Stimulated activated naive CD8-positive, alpha-beta T cell treated with anti-CD3 and anti-CD28 coated beads, Interleukin-15, Interleukin-2, amounts not matched to agents 100 ng/mL and 50 ng/mL, for 24 hours (primary cell): ENCODE measurements around the gene IL16.

ENCODE experiments used
- H3K27ac Mint-ChIP-seq: one replicate; pipeline ENCODE4 v1.8.0; 2021; ENCODE audit warnings: mild to moderate bottlenecking, mixed read lengths
- H3K27me3 Mint-ChIP-seq: one replicate; pipeline ENCODE4 v1.8.0; 2021; ENCODE audit warnings: mixed read lengths
- H3K36me3 Mint-ChIP-seq: one replicate; pipeline ENCODE4 v1.8.0; 2021; ENCODE audit warnings: low read depth, mixed read lengths
- H3K4me1 Mint-ChIP-seq: one replicate; pipeline ENCODE4 v1.8.0; 2021; ENCODE audit warnings: low read depth, mixed read lengths
- H3K4me3 Mint-ChIP-seq: one replicate; pipeline ENCODE4 v1.8.0; 2021; ENCODE audit warnings: mild to moderate bottlenecking, mixed read lengths
- H3K9me3 Mint-ChIP-seq: one replicate; pipeline ENCODE4 v1.8.0; 2021; ENCODE audit warnings: mixed read lengths

Gene IL16

GRCh38 chr15:81166636-81167305, 29.9 kb upstream of the IL16 start:
- Mint-ChIP-seq H3K27ac (no peak overlapping the region), H3K4me3 (no peak overlapping the region), H3K4me1 (peaks cover 9% of the 10 kb centered on the region), H3K27me3 (peaks cover 7% of the 10 kb centered on the region), H3K36me3 (no peaks in the 10 kb centered on the region), H3K9me3 (no peaks in the 10 kb centered on the region)

- no peaks in the 10 kb centered on the region for H3K4me1 Mint-ChIP-seq
- H3K9me3 Mint-ChIP-seq: no peaks in the 10 kb centered on the region
- no peak overlapping the region for H3K4me3 Mint-ChIP-seq
- H3K36me3 Mint-ChIP-seq: no peaks in the 10 kb centered on the region
- no peak overlapping the region for H3K27ac Mint-ChIP-seq
- peaks cover 17% of the 10 kb centered on the region for H3K27me3 Mint-ChIP-seq
Measured at GRCh38 chr15:81168131-81168526, 28.6 kb upstream of the IL16 start.

GRCh38 chr15:81168644-81169043, 28.0 kb upstream of the IL16 start:
- H3K36me3 Mint-ChIP-seq: no peaks in the 10 kb centered on the region
- H3K4me3 Mint-ChIP-seq: no peak overlapping the region
- H3K27ac Mint-ChIP-seq: no peak overlapping the region
- peaks cover 17% of the 10 kb centered on the region for H3K27me3 Mint-ChIP-seq
- H3K9me3 Mint-ChIP-seq: no peaks in the 10 kb centered on the region
- H3K4me1 Mint-ChIP-seq: no peaks in the 10 kb centered on the region

GRCh38 chr15:81170511-81170910, 26.2 kb upstream of the IL16 start:
- H3K4me1 Mint-ChIP-seq: no peaks in the 10 kb centered on the region
- H3K4me3 Mint-ChIP-seq: no peak overlapping the region
- no peaks in the 10 kb centered on the region for H3K36me3 Mint-ChIP-seq
- H3K27ac Mint-ChIP-seq: no peak overlapping the region
- H3K27me3 Mint-ChIP-seq: peaks cover 17% of the 10 kb centered on the region
- H3K9me3 Mint-ChIP-seq: no peaks in the 10 kb centered on the region

GRCh38 chr15:81171286-81171685, 25.4 kb upstream of the IL16 start:
- no peaks in the 10 kb centered on the region for H3K9me3 Mint-ChIP-seq
- no peak overlapping the region for H3K27ac Mint-ChIP-seq
- no peaks in the 10 kb centered on the region for H3K4me1 Mint-ChIP-seq
- peaks cover 17% of the 10 kb centered on the region for H3K27me3 Mint-ChIP-seq
- no peak overlapping the region for H3K4me3 Mint-ChIP-seq
- H3K36me3 Mint-ChIP-seq: no peaks in the 10 kb centered on the region

GRCh38 chr15:81174125-81174791, 22.4 kb upstream of the IL16 start:
- H3K4me3 Mint-ChIP-seq: no peak overlapping the region
- no peaks in the 10 kb centered on the region for H3K36me3 Mint-ChIP-seq
- H3K9me3 Mint-ChIP-seq: no peaks in the 10 kb centered on the region
- no peak overlapping the region for H3K27ac Mint-ChIP-seq
- peaks cover 17% of the 10 kb centered on the region for H3K27me3 Mint-ChIP-seq
- no peaks in the 10 kb centered on the region for H3K4me1 Mint-ChIP-seq

GRCh38 chr15:81174792-81175327, 21.8 kb upstream of the IL16 start:
- H3K27ac Mint-ChIP-seq: no peak overlapping the region
- H3K4me1 Mint-ChIP-seq: no peaks in the 10 kb centered on the region
- H3K4me3 Mint-ChIP-seq: no peak overlapping the region

GRCh38 chr15:81175496-81175895, 21.2 kb upstream of the IL16 start:
- Mint-ChIP-seq H3K9me3 (no peaks in the 10 kb centered on the region), H3K4me1 (no peaks in the 10 kb centered on the region), H3K27me3 (peaks cover 17% of the 10 kb centered on the region), H3K27ac (no peak overlapping the region), H3K36me3 (no peaks in the 10 kb centered on the region), H3K4me3 (no peak overlapping the region)

More at GRCh38 chr15:81174792-81175327, 21.8 kb upstream of the IL16 start:
- Mint-ChIP-seq H3K27me3 (peaks cover 17% of the 10 kb centered on the region), H3K9me3 (no peaks in the 10 kb centered on the region), H3K36me3 (no peaks in the 10 kb centered on the region)

- no peak overlapping the region for H3K27ac Mint-ChIP-seq
- peaks cover 16% of the 10 kb centered on the region for H3K27me3 Mint-ChIP-seq
- no peaks in the 10 kb centered on the region for H3K4me1 Mint-ChIP-seq
- H3K4me3 Mint-ChIP-seq: no peak overlapping the region
- no peaks in the 10 kb centered on the region for H3K9me3 Mint-ChIP-seq
- no peaks in the 10 kb centered on the region for H3K36me3 Mint-ChIP-seq
Measured at GRCh38 chr15:81176291-81176893, 20.3 kb upstream of the IL16 start.

GRCh38 chr15:81178365-81178764, 18.3 kb upstream of the IL16 start:
- Mint-ChIP-seq H3K27me3 (peaks cover 22% of the 10 kb centered on the region), H3K4me3 (no peak overlapping the region), H3K4me1 (peaks cover 3% of the 10 kb centered on the region), H3K27ac (no peak overlapping the region), H3K36me3 (no peaks in the 10 kb centered on the region), H3K9me3 (no peaks in the 10 kb centered on the region)

GRCh38 chr15:81181220-81181619, 15.5 kb upstream of the IL16 start:
- no peak overlapping the region for H3K4me3 Mint-ChIP-seq
- H3K4me1 Mint-ChIP-seq: peaks cover 11% of the 10 kb centered on the region
- no peaks in the 10 kb centered on the region for H3K36me3 Mint-ChIP-seq
- H3K27ac Mint-ChIP-seq: no peak overlapping the region
- H3K27me3 Mint-ChIP-seq: peaks cover 30% of the 10 kb centered on the region
- H3K9me3 Mint-ChIP-seq: no peaks in the 10 kb centered on the region

- Mint-ChIP-seq H3K27ac (no peak overlapping the region), H3K4me3 (no peak overlapping the region), H3K36me3 (no peaks in the 10 kb centered on the region), H3K9me3 (no peaks in the 10 kb centered on the region), H3K27me3 (peaks cover 30% of the 10 kb centered on the region), H3K4me1 (peaks cover 11% of the 10 kb centered on the region)
Measured at GRCh38 chr15:81182031-81182755, 14.5 kb upstream of the IL16 start.

- Mint-ChIP-seq H3K4me1 (peaks cover 11% of the 10 kb centered on the region), H3K4me3 (no peak overlapping the region), H3K27ac (no peak overlapping the region), H3K36me3 (no peaks in the 10 kb centered on the region), H3K9me3 (no peaks in the 10 kb centered on the region), H3K27me3 (peaks cover 30% of the 10 kb centered on the region)
Measured at GRCh38 chr15:81182756-81183438, 13.8 kb upstream of the IL16 start.

- Mint-ChIP-seq H3K27me3 (peaks cover 30% of the 10 kb centered on the region), H3K36me3 (no peaks in the 10 kb centered on the region), H3K9me3 (no peaks in the 10 kb centered on the region), H3K4me1 (peaks cover 11% of the 10 kb centered on the region), H3K4me3 (no peak overlapping the region), H3K27ac (no peak overlapping the region)
Measured at GRCh38 chr15:81183439-81183775, 13.3 kb upstream of the IL16 start.
